HG02884 (cell line): Measurements from ENCODE around the gene NUTM2A.
"Not testable (repeated sequence)": the region's sequence is repeated elsewhere in the genome, so short reads cannot be mapped to it uniquely, and the experiment has no call there.

Source experiments
- ATAC-seq: cut with Tn5 transposase; IDR thresholded peaks from one replicate; pipeline ENCODE4 v1.9.1; 2021; ENCODE audit warnings: mild to moderate bottlenecking, moderate library complexity; ENCODE audit not compliant: unreplicated experiment

The NUTM2A gene

GRCh38 chr10:87225148-87225547 lies at the start of gene NUTM2A:
Gene NUTM2A, plus strand, starts transcription at chr10:87225448. Its CDS starts 383 bp downstream, at chr10:87225831.
- not testable (repeated sequence) for ATAC-seq

DNA sequence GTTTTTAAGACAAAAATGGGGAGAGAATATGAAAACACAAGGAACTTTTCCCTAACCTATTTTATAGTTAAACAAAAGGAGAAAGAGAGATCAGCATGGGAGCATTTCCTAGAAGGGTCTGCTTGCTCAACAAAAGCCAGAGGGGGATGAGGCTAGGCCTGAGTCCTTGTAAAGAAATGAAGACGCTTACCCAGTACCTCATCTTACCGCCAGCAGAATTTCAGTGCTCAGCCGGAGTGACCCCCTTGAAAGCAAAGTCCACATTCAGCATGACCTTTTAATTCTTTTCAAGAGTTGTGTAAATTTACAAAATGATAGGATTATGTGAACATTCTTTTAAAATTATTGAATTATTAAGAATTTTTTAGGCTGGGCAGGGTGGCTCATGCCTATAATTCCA lies 47.7 kb upstream of the NUTM2A start:
- ATAC-seq: not testable (repeated sequence)

- not testable (repeated sequence) for ATAC-seq
These were observed 40.8 kb upstream of the NUTM2A start for GRCh38 chr10:87184421-87184820.

DNA sequence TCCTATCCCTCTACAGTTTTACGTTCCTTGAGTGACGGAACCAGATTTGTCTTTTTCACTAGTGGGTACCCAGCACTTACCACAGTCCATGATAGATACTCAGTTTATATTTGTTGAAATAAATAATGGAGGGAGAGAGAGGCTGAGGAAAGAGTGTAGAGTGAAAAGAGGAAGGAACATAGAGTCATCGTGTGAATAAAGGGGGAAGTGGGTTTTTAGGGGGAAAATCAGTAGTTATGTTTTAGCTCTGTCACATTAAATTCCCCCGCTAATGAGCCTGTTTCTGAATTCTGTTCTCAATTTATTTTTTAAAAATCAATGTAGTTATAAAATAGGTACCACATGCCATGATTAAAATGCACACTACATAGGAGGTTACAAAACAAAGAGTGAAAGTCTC lies 39.2 kb upstream of the NUTM2A start:
- not testable (repeated sequence) for ATAC-seq

GRCh38 chr10:87187573-87187972 lies 37.7 kb upstream of the NUTM2A start:
- ATAC-seq: not testable (repeated sequence)

DNA sequence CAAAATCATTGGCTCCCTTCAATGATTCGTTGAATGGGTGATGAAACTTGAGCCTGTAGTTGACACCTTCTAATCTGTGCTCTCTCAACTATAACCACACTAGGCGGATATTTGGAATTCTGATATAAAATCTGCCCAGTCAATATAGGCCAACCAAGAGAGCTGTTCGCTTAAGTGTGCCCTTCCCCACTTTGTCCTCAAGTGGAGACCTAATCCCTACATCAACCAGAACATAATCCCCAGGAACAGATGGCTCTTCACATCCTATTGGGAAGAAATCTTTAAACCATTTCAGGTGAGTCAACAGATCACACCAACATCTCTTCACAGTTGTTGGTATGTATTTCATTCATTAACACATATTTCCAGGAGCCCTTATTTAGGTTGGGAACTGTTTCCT lies 33.4 kb upstream of the NUTM2A start:
- ATAC-seq: not testable (repeated sequence)

GRCh38 chr10:87200924-87201323 lies 24.3 kb upstream of the NUTM2A start:
- peak; percentile 40 for ATAC-seq

- not testable (repeated sequence) for ATAC-seq
These were observed 20.4 kb upstream of the NUTM2A start for GRCh38 chr10:87204801-87205200.

DNA sequence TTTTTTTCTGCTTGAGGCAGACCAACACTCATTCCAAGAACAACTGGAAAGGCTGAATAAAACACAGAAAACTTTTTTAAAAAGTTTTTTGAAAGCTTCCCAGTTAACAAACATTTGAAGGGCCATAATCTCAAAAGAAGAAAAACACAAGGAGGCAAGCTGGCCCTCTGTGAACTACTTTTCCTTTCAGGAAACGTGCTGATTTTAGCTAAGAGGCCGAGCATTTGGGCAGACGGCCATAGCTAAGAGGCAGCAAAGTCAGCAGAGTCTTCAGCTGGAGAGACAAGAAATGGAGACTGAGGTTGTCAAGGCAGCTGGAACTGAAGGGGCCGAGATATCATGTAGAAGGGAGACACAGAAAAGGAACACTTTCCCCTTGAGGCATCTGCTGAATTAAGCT lies 18.3 kb upstream of the NUTM2A start:
- not testable (repeated sequence) for ATAC-seq

- not testable (repeated sequence) for ATAC-seq
These were observed 14.9 kb upstream of the NUTM2A start for GRCh38 chr10:87210309-87210708.

DNA sequence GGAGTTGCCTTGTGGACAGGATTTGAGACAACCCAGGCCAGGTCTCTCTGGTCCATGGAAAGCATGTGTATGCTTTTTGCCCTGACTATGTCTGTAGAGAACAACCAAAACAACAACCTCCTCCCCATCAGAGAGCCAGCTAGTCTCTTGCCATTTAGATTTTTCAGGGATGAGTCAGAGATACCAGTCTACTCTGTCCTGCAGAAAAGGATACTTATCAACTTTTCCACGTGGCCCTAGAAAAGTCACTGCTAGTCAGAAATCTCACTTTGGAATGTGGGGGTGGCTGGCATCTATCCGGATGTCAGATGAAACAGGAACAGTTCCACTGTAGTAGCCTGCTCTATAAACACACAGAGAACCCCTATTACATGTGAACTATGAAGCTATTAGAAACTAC lies 13.4 kb upstream of the NUTM2A start:
- ATAC-seq: not testable (repeated sequence)

- ATAC-seq: not testable (repeated sequence)
These were observed 12.0 kb upstream of the NUTM2A start for GRCh38 chr10:87213150-87213765.

DNA sequence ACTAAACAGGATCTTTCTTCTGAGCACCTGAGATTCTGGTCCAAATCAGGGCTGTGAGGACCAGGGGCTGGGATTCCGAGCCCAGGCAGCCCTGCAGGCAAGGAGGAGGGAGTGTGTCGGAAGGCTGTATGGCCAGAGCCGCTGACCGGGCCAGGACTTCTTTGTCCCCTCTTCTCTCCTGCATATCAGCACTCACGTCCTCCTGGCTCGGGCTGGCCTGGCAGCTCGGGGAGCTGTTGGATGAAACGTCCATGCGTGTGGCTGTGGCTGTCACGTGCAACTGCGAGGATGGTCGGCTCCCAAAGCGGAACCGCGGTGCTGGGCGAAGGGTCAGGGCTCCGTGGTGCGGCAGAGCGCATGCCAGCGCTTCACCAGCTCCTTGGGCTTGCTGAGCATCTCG lies 11.4 kb upstream of the NUTM2A start:
- not testable (repeated sequence) for ATAC-seq

DNA sequence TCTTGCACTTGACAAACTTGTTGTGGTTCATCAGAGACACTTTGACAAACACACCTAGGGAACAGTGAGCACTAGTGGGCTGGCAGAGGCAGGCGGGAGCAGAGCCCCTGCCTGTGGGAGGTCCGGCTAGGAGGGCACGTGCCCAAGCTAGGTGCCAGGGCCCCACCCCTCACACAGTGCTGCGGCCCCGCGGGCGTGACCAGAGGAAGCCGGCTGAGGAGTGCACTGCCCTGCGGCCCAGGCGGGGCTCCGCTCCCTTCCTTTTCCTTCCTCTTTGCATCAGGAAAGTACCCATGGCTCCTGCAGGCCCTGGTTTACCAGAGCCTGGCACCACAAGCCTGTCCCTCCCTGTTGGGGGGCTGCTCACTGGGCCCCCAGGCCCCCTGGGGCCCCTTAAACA lies 9.1 kb upstream of the NUTM2A start:
- ATAC-seq: not testable (repeated sequence)

GRCh38 chr10:87219370-87219769 lies 5.9 kb upstream of the NUTM2A start:
- not testable (repeated sequence) for ATAC-seq

DNA sequence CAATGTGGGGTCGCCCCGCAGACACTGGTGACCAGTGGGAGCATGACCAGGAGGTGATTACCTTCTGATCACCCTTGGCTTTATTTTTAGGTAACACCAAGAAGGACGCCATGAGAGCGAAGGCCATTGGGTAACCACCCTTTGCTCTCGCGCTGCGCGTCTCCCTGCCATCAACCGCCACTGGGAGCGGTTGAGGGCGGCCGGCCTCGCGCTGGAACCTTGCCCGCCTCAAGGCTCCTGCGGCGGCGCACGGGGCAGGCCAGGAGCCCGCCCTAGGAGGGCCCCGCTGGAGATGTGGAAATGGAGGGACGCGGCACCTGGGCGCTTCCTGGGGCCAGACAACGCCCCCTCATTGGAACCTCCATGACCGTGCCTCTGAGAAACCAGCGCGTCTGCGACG lies 2.5 kb upstream of the NUTM2A start:
- ATAC-seq: not testable (repeated sequence)

GRCh38 chr10:87228247-87228646 lies 3.0 kb downstream of the NUTM2A start:
- not testable (repeated sequence) for ATAC-seq

- not testable (repeated sequence) for ATAC-seq
These were observed 4.0 kb downstream of the NUTM2A start for GRCh38 chr10:87229211-87229610.

- ATAC-seq: not testable (repeated sequence)
These were observed 9.6 kb downstream of the NUTM2A start for GRCh38 chr10:87234854-87235253.

DNA sequence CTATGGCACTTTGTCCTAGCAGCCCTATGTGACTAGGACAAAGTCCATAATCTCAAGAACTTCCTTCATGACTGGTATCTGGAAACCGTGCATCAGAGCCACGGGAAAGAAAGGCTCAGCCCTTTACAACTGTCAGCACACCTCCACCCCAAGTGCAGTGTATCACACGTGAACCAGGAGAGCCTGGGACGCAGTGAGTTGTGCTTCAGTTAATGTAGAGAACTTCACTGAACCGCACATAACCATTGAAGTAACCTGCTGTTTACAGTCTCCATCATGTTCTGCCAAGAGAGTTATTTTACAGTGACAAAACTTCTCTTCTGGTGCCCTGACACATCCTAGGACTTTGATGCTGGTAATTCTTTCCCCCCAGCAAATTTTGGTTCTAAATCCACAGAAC lies 12.0 kb downstream of the NUTM2A start:
- not testable (repeated sequence) for ATAC-seq

DNA sequence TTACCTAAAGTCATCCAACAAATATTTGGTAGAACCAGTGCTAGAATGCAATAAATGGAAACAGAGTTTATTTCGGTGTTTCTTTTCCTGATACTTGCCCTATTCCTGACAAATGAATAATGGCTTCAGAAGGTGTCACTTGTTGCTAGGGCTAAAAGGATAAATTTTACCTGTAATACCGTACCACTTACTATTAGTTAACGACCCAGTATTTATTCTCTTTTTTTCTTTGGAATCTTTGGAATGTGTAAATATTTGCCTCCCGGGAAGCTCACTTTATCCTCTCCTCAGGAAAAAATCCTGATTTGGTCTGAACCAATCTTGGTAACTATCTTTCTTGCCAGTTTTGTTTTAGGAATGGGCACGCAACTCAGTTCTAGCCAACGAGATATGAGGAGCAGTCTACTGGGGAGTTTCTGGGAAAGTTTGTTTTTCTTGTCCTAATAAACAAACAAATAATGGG lies 14.1 kb downstream of the NUTM2A start:
- not testable (repeated sequence) for ATAC-seq

GRCh38 chr10:87242192-87242591 lies 16.9 kb downstream of the NUTM2A start:
- not testable (repeated sequence) for ATAC-seq

DNA sequence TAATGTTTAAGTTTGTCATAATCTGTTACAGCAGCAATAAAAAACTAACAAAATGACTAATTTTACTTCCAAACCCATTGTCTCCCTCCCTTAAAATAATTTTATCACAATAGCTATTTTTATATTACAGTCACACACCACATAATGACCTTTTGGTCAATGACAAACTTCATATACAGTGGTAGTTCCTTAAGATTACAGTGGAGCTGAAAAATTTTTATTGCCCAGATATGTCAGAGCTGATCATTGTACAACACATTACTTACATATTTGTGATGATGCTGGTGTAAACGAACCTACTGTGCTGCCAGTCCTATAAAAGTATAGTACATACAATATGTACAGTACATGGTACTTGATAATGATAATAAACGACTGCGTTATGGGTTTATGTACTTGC lies 22.1 kb downstream of the NUTM2A start:
- not testable (repeated sequence) for ATAC-seq
